PC-3 (cell line): ENCODE measurements around the gene PPIE. TPM values are rescaled to one million over a fixed set of nuclear protein-coding genes. Genes with fewer than 3 reads are reported as not detected.

ENCODE experiments used
- ATAC-seq: fragments of 200-7000 bp; cut with Tn5 transposase; 2 replicates; pipeline ENCODE4 v1.9.1; 2020; ENCODE audit warnings: mild to moderate bottlenecking, moderate library complexity
- BruUV-seq: library from RNA; stranded (reverse); fragments of 400-500 nt; replicated peaks from 2 replicates; lab custom pipeline; 2021; lab: Mats Ljungman, UMichigan
- CTCF ChIA-PET: fragments of 300-600 bp; sonication (Branson Sonifier 250); formaldehyde crosslinking; loops from one replicate; lab custom pipeline; 2022; ENCODE audit warnings: antibody characterized with exemption; lab: Charles Lee
- POLR2A ChIA-PET: fragments of 300-600 bp; sonication (Branson Sonifier 250); formaldehyde crosslinking; loops from one replicate; lab custom pipeline; 2022; ENCODE audit warnings: antibody characterized with exemption; ENCODE audit not compliant: unreplicated experiment; lab: Charles Lee
- DNase-seq: peaks from one replicate; pipeline ENCODE4 v3.0.0-alpha.2; 2015
- H2AFZ ChIP-seq: fragments of 300-600 bp; sonication (generic); 2 replicates; pipeline ENCODE4 v1.6.0; 2016; ENCODE audit warnings: antibody characterized with exemption, low read length
- H3F3A ChIP-seq: fragments of 300-600 bp; sonication (generic); one replicate; pipeline ENCODE4 v1.6.0; 2017; ENCODE audit warnings: antibody characterized with exemption, low read length, control low read depth, mild to moderate bottlenecking; ENCODE audit not compliant: unreplicated experiment
- H3K27ac ChIP-seq: fragments of 300-600 bp; sonication (generic); 2 replicates; pipeline ENCODE4 v1.5.1; 2016; ENCODE audit warnings: mild to moderate bottlenecking, low read length
- H3K27me3 ChIP-seq: fragments of 300-600 bp; sonication (generic); 2 replicates; pipeline ENCODE4 v1.6.1; 2016; ENCODE audit warnings: low read length, mixed read lengths
- H3K36me3 ChIP-seq: fragments of 300-600 bp; sonication (generic); 2 replicates; pipeline ENCODE4 v1.6.1; 2016; ENCODE audit warnings: low read depth, mixed run types, low read length, mixed read lengths
- H3K4me1 ChIP-seq: fragments of 300-600 bp; sonication (generic); 2 replicates; pipeline ENCODE4 v1.5.1; 2016; ENCODE audit warnings: low read length; ENCODE audit not compliant: insufficient read depth
- H3K4me2 ChIP-seq: fragments of 300-600 bp; sonication (generic); 2 replicates; pipeline ENCODE4 v1.6.0; 2016; ENCODE audit warnings: low read length
- H3K4me3 ChIP-seq: fragments of 300-600 bp; sonication (generic); 2 replicates; pipeline ENCODE4 v1.5.1; 2016; ENCODE audit warnings: mild to moderate bottlenecking, low read length, mixed read lengths
- H3K79me2 ChIP-seq: fragments of 300-600 bp; sonication (generic); 2 replicates; pipeline ENCODE4 v1.6.1; 2017; ENCODE audit warnings: low read length, mixed read lengths
- H3K9ac ChIP-seq: fragments of 300-600 bp; sonication (generic); 2 replicates; pipeline ENCODE4 v1.6.0; 2016; ENCODE audit warnings: mild to moderate bottlenecking, low read length
- H3K9me2 ChIP-seq: fragments of 300-600 bp; sonication (generic); replicated peaks from 2 replicates; pipeline ENCODE4 v1.6.1; 2016; ENCODE audit warnings: mixed run types, low read length, mixed read lengths
- H3K9me3 ChIP-seq: fragments of 300-600 bp; sonication (generic); 2 replicates; pipeline ENCODE4 v1.6.1; 2016; ENCODE audit warnings: low read length, mixed read lengths
- H4K20me1 ChIP-seq: fragments of 300-600 bp; sonication (generic); 2 replicates; pipeline ENCODE4 v1.6.1; 2016; ENCODE audit warnings: low read length, mixed read lengths
- CTCF ChIP-seq: fragments of 300-600 bp; sonication (generic); conservative IDR thresholded peaks from 2 replicates; pipeline ENCODE4 v1.5.1; 2017; ENCODE audit warnings: antibody characterized with exemption, low read depth, mild to moderate bottlenecking, low read length
- EZH2 ChIP-seq: fragments of 300-600 bp; sonication (generic); IDR thresholded peaks from one replicate; pipeline ENCODE4 v1.6.1; 2017; ENCODE audit warnings: antibody characterized with exemption, mild to moderate bottlenecking, low read length; ENCODE audit not compliant: unreplicated experiment
- EZH2phosphoT487 ChIP-seq: fragments of 300-600 bp; sonication (generic); IDR thresholded peaks from 2 replicates; pipeline ENCODE4 v1.6.1; 2018; ENCODE audit warnings: mild to moderate bottlenecking, antibody characterized with exemption, low read length, borderline replicate concordance
- intact Hi-C: fragments of 100-400 bp; cut with micrococcal nuclease; formaldehyde crosslinking; loops from 2 replicates; pipeline ENCODE4 v1.9.0; 2023
- total RNA-seq: library from RNA; depleted of rRNA; stranded (reverse); fragments of >200 nt; gene quantifications from 2 replicates; pipeline ENCODE4 v1.2.3, GENCODE V29; 2014

The PPIE gene
- total RNA-seq, 1 experiment from 2014 or later = 53.6 TPM

- Histone ChIP-seq H3K79me2 (peaks cover 6% of the 10 kb centered on the region; the same call in 1 of the 2 replicates), H3K4me2 (peak overlapping the region; percentile 90), H3K27me3 (no peaks in the 10 kb centered on the region), H3K9ac (no peak overlapping the region), H3K36me3 (no peaks in the 10 kb centered on the region), H2AFZ (peak overlapping the region; percentile 93; the same call in 1 of the 2 replicates), H3K27ac (no peak overlapping the region), H3K4me3 (peak overlapping the region; percentile 71), H4K20me1 (no peaks in the 10 kb centered on the region), H3K4me1 (peaks cover 10% of the 10 kb centered on the region), H3K9me3 (no peaks in the 10 kb centered on the region), H3F3A (no peaks in the 10 kb centered on the region), H3K9me2 (no peaks in the 10 kb centered on the region)
- no peak for TF ChIP-seq CTCF
- no peak for TF ChIP-seq EZH2phosphoT487
- TF ChIP-seq EZH2 = no peak
- BruUV-seq = no TSS peak
- DNase-seq (no peak), ATAC-seq (peak; percentile 31)
- CTCF ChIA-PET = no interaction called here
- intact Hi-C loops = no loop called here
- POLR2A ChIA-PET = no interaction called here
Measured at GRCh38 chr1:39788426-39788757, 49.7 kb downstream of the PPIE start.

- TF ChIP-seq EZH2 (no peak), EZH2phosphoT487 (no peak), CTCF (no peak)
- H3K27me3 ChIP-seq = no peaks in the 10 kb centered on the region
- no peaks in the 10 kb centered on the region for H3K9me3 ChIP-seq
- peaks cover 6% of the 10 kb centered on the region; the same call in 1 of the 2 replicates for H3K79me2 ChIP-seq
- no peaks in the 10 kb centered on the region for H3F3A ChIP-seq
- intact Hi-C loops = no loop called here
- BruUV-seq = no TSS peak
- peak within 1 kb of the TSS; percentile 90 for H3K4me2 ChIP-seq
- H3K4me1 ChIP-seq = peaks cover 10% of the 10 kb centered on the region
- H3K27ac ChIP-seq = no peak within 1 kb of the TSS
- no peaks in the 10 kb centered on the region for H3K9me2 ChIP-seq
- DNase-seq (peak; percentile 75), ATAC-seq (peak; percentile 91)
- peak within 1 kb of the TSS; percentile 71 for H3K4me3 ChIP-seq
- peak within 1 kb of the TSS; percentile 93 for H2AFZ ChIP-seq
- peak within 1 kb of the TSS; percentile 61 for H3K9ac ChIP-seq
- POLR2A ChIA-PET = no interaction called here
- no peaks in the 10 kb centered on the region for H4K20me1 ChIP-seq
- CTCF ChIA-PET = no interaction called here
- no peaks in the 10 kb centered on the region for H3K36me3 ChIP-seq
Measured at GRCh38 chr1:39788758-39789570, 50.3 kb downstream of the PPIE start, which contains the start of gene BMP8B. TSS of gene BMP8B (minus strand) at chr1:39788865. CDS start at chr1:39788485, 380 bp downstream.
